Lung (tissue), 12 donors: ENCODE data around the gene KIF14. TPM values are rescaled to one million over a fixed set of nuclear protein-coding genes. Genes with fewer than 3 reads are reported as not detected.
A peak's percentile ranks its signal among the peaks of the same experiment; 100 is the strongest.

Source experiments
- ATAC-seq: fragments of 200-7000 bp; cut with Tn5 transposase; one replicate; pipeline ENCODE4 v1.9.1; 2020; ENCODE audit warnings: moderate number of reproducible peaks; ENCODE audit not compliant: insufficient read depth, low FRiP score
- DNase-seq, 3 donors: peaks; one replicate each; pipeline ENCODE4 v3.0.0-alpha.2; 2013 to 2017
- H3K27ac ChIP-seq, 2 donors: one replicate each; pipeline ENCODE4 v1.5.1; 2013; ENCODE audit warnings: mild to moderate bottlenecking in 2 of 2, moderate library complexity in 2 of 2, control low read depth in 1 of 2, inconsistent platforms in 1 of 2, low read depth in 1 of 2, low read length in 1 of 2
- H3K27me3 ChIP-seq, 3 donors: one replicate each; pipeline ENCODE4 v1.5.1; 2013; ENCODE audit warnings: low read length in 2 of 3; ENCODE audit not compliant: control insufficient read depth in 3 of 3, insufficient read depth in 3 of 3
- H3K36me3 ChIP-seq, 4 donors: one replicate each; pipeline ENCODE4 v1.5.1; 2013; ENCODE audit warnings: low read length in 4 of 4, mild to moderate bottlenecking in 1 of 4, moderate library complexity in 1 of 4; ENCODE audit not compliant: control insufficient read depth in 4 of 4, insufficient read depth in 4 of 4
- H3K4me1 ChIP-seq, 5 donors: one replicate each; pipeline ENCODE4 v1.5.1; 2013; ENCODE audit warnings: low read length in 5 of 5, mild to moderate bottlenecking in 2 of 5, moderate library complexity in 1 of 5; ENCODE audit not compliant: control insufficient read depth in 5 of 5, insufficient read depth in 5 of 5
- H3K4me3 ChIP-seq: one replicate; pipeline ENCODE4 v1.5.1; 2013; ENCODE audit warnings: mild to moderate bottlenecking, control low read depth, moderate library complexity
- H3K9ac ChIP-seq, 2 donors: one replicate each; pipeline ENCODE4 v1.5.1; 2013; ENCODE audit warnings: low read length in 2 of 2, control low read depth in 1 of 2; ENCODE audit not compliant: insufficient read depth in 1 of 2
- H3K9me3 ChIP-seq, 4 donors: one replicate each; pipeline ENCODE4 v1.5.1; 2013; ENCODE audit warnings: low read length in 3 of 4, mild to moderate bottlenecking in 1 of 4, moderate library complexity in 1 of 4; ENCODE audit not compliant: control insufficient read depth in 4 of 4, insufficient read depth in 3 of 4
- CTCF ChIP-seq: IDR thresholded peaks from 2 replicates; pipeline ENCODE4 v1.5.1; 2012; ENCODE audit warnings: mild to moderate bottlenecking; ENCODE audit errors: control extremely low read depth, extremely low read depth
- WGBS, 2 donors: extraction: QIAGEN DNeasy Blood & Tissue Kit; methylation state at CpG; one replicate each; pipeline ENCODE4 v1.1.7; 2013; 5-methylcytosine and 5-hydroxymethylcytosine counted together
- polyA plus RNA-seq, 2 donors: library from polyadenylated mRNA; stranded (reverse); fragments of 200-250 nt; gene quantifications; one replicate each; pipeline ENCODE4 v1.2.1, GENCODE V29; 2013
- total RNA-seq, 2 donors: library from RNA; depleted of rRNA in 1 of 2; stranded (reverse); fragments of >200 nt in 1 of 2; gene quantifications; one replicate each; pipeline ENCODE4 v1.2.1, GENCODE V29; 2014 to 2021
- donor health status: control.
- donor health status: control.
- donor health status: Bipolar disorder and iron deficiency.
- donor health status: healthy.
- donor health status: DM: yes; HTN: yes; CAD: no.

KIF14 gene
- total and polyA plus RNA-seq, 4 donors: 0.16 to 2.5 (median 0.32) TPM

DNA sequence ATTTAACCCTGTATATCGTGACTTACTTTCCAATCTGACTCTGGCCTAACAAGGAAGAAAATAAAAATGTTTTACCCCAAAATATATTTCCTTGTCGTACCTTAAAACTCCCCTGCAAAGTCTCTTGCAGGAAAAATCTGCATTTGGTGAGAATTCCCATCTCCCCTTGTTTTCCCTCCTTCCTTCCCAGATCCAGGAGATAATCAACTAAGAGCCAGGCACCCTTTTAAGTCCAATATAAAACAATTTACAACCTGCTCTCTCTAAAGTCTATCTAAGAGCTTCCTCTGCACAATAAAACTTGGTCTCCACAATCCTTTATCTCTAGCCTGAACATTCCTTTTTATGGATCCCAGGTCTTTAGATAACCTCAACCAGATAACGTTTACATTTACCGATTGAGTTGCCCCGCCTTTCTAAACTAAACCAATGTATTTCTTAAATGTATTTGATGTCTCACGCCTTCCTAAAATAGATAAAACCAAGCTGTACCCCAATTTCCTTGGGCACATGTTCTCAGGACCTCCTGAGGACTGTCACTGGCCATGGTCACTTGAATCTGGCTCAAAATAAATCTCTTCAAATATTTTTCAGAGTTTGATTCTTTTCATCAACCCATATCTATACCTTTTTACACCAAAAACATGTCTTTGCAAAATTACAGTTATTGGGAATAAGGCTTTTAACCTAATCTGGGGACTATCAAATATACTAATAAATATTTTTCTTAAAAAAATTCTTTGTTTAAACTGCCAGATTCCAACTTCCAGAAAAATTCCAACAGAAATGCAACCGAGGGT is 48.2 kb upstream of the KIF14 start:
- no peaks in the 10 kb centered on the region for H3K27me3 ChIP-seq
- H3K9me3 ChIP-seq: no peaks in the 10 kb centered on the region
- no peak for ATAC-seq
- no peak for TF ChIP-seq CTCF
- 35 to 38% methylated on average over 7 of the region's 7 CpGs for WGBS, 2 donors
- peak overlapping the region; percentile 59 to 85 for H3K9ac ChIP-seq
- peaks cover 2 to 6% (median 4%) of the 10 kb centered on the region in 4 donors for H3K36me3 ChIP-seq
- peak overlapping the region; percentile 99 to 100 for H3K27ac ChIP-seq
- H3K4me1 ChIP-seq: peaks cover 0 to 27% (median 0%) of the 10 kb centered on the region in 5 donors
- DNase-seq: peak in 1 of 3 donors; percentile 26
- no peak overlapping the region for H3K4me3 ChIP-seq

GRCh38 chr1:200666309-200666708 is 45.8 kb upstream of the KIF14 start:
- peaks cover 0 to 27% (median 0%) of the 10 kb centered on the region in 5 donors for H3K4me1 ChIP-seq
- WGBS, 2 donors: 77 to 83% methylated on average over 8 of the region's 8 CpGs
- ATAC-seq: no peak

DNA sequence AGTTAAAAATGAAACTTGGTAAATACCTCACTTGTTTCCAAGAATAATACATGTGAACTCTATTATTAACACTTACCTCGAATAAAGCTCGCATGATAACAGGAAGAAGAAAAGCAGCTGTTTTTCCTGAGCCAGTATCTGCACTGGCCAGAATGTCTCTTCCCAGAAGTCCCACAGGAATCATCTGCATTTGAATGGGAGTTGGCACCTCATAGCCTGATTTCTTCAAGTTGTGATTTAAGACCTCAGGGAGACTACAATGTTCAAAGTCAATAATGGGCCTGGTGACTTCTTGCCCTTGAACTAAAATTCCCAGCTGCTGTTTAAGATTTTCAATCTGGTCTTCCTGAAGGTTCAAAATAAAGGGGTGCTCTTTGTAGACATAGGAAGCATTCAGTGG is 45.3 kb upstream of the KIF14 start:
- Histone ChIP-seq H3K9ac (no peak overlapping the region), H3K27ac (peak overlapping the region in 1 of 2 donors; percentile 38), H3K4me1 (peaks cover 0 to 26% (median 0%) of the 10 kb centered on the region in 5 donors), H3K36me3 (peaks cover 4 to 22% (median 14%) of the 10 kb centered on the region in 4 donors), H3K4me3 (no peak overlapping the region), H3K9me3 (no peaks in the 10 kb centered on the region), H3K27me3 (no peaks in the 10 kb centered on the region)
- 15 to 34% methylated on average over 2 of the region's 2 CpGs for WGBS, 2 donors
- peak in 2 of 3 donors; percentile 26 to 29 for DNase-seq
- TF ChIP-seq CTCF: no peak
- ATAC-seq: no peak

More at GRCh38 chr1:200666309-200666708, 45.8 kb upstream of the KIF14 start:
- no peaks in the 10 kb centered on the region for H3K27me3 ChIP-seq
- peak overlapping the region in 1 of 2 donors; percentile 1 for H3K9ac ChIP-seq
- no peak overlapping the region for H3K4me3 ChIP-seq
- TF ChIP-seq CTCF: no peak
- peak overlapping the region; percentile 27 to 38 for H3K27ac ChIP-seq
- no peak for DNase-seq
- H3K9me3 ChIP-seq: no peaks in the 10 kb centered on the region
- peaks cover 4 to 21% (median 13%) of the 10 kb centered on the region in 4 donors for H3K36me3 ChIP-seq
